ENCODE measurements around the gene DPH6.
A peak's percentile ranks its signal among the peaks of the same experiment; 100 is the strongest.
"Not testable (repeated sequence)": the region's sequence is repeated elsewhere in the genome, so short reads cannot be mapped to it uniquely, and the experiment has no call there.

The DPH6 gene, protein sequence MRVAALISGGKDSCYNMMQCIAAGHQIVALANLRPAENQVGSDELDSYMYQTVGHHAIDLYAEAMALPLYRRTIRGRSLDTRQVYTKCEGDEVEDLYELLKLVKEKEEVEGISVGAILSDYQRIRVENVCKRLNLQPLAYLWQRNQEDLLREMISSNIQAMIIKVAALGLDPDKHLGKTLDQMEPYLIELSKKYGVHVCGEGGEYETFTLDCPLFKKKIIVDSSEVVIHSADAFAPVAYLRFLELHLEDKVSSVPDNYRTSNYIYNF

GRCh38 chr15:35545824-35546510, at the start of gene DPH6:
DPH6 (minus strand) TSS chr15:35546165; CDS start chr15:35546141, 24 bp downstream.
- DNase-seq = peak; percentile 42 to 64

DNA sequence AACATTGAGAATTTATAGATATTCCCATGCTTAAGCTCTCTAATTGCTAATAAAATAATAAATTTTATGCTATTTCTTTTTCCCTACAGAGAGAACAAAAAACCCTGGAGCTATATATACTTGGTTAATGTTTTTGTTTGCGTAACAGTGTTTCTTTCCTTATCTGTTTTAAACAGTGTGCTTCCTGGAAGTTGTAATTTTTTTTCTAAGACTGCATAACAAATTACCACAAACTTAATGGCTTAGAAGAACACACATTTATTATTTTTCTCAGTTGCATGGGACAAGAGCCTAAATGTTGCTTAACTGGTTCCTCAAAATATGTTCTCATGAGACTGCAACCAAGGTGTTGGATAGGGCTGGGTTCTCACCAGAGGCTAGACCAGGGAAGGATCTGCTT, 49.7 kb upstream of the DPH6 start:
- no peak for DNase-seq

DNA sequence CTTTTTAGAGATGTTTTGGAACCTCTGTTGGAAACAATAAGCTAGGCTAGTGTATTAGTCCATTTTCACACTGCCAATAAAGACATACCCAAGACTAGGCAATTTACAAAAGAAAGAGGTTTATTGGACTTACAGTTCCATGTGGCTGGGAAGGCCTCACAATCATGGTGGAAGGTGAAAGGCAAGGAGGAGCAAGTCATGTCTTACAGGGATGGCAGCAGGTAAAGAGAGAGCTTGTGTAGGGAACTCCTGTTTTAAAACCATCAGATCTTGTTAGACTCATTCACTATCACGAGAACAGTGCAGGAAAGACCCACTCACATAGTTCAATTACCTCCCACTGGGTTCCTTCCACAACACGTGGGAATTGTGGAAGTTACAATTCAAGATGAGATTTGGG, 46.0 kb upstream of the DPH6 start:
- DNase-seq = not testable (repeated sequence)

DNA sequence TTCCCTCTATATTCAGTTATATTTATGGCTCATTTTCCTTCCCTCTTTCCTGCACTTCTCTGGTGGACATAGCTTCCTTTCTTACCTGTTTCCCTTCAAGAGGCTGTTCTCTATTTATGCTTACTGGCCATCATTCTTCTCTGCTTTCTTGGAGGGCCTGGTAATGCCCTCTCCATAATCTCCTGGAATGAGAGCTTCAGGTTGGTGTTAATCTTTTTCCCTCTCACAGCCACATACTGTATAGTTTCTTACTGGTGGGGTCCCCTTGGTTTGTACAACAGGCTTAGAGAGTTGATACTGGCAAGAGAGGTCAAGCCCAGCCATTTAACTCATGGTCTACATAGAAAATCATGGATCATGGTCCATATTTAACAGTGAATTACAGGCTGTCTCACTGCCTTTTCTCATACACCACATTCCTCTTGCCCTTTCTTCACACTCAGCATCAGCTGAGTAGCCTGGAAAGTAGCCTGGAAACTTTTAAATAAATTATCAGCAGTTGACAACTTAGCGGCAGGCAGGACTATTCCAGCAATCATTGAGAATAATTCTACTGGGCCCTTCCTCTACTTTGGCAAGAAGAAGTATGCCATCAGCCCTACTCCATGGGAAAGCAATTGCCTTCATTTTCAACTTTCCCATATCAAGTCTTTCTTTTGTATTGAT, 38.0 kb upstream of the DPH6 start:
- no peak for DNase-seq

DNA sequence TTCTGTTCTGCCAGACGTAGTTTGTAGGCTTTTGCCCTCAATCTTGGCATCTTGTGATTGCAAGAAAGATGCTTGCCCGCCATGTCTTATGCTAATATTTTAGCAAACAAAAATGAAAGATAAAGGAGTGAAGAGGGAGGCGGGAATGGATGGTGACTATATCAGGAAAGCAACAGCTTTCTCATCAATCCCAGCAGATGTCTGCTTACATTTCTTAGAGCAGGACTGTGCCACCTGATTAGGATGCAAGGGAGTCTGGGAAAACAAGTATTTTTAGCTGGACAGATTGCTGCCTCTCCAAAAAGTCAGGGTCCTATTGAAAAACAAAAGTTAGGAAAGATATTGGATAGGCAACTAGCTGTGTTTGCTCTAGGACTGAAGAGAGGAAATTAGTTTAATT, 34.6 kb upstream of the DPH6 start:
- no peak for DNase-seq

DNA sequence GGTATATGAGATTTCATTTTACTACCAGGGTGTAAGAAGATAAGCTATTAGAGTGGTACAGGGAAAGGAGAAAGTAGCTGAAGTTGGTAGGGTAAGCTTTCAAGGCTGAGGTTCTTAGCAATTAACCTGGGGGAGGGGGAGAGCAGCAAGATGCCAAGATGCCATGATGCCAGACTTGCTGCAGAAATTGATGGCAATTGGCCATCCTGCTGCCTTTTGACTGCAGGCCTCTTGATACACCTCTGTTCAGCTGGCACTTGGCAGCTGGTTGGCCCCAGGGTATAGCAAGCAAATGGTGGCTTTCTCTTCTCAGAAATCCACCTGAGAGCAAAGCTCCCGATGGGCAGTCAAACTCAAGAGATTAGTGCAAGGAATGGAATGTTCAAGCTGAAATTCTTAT, 21.4 kb upstream of the DPH6 start:
- DNase-seq = no peak

DNA sequence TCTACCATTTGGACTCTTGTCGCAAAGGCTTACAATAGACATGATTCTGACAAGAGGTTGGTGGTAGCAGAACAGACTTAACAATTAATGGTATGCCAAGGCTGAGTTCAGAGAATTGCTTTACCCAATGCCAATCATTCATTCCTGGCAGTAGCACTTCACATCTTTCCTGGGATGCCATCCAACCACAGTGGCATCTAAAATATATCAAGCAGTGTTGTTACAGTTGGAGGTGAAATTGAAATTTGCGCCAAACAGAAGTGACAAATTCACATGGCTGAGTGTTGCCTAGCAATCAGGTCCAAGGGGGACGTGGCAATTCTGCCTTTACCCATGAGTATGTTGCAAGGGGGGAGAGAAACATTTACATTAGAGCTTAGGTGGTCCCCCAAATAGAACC, 21.0 kb upstream of the DPH6 start:
- DNase-seq = no peak

DNA sequence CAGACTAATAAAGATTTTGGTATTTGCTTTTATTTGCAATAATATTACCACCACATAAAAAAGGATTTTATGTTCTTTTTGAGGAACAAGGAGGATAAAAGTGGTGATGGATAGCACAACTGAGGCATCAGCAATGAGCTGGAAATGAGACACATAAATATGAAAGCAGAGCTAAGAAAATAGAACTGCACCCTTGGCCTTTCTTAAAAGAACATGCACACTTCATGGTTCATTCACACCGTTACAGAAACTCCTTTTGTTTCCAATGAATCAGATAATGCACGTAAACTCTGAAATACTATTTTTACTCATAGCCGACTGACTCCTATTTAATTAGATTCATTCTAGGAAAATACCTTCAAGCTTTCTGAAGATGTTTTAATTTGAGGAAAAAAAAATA, 19.9 kb upstream of the DPH6 start:
- DNase-seq = no peak

DNA sequence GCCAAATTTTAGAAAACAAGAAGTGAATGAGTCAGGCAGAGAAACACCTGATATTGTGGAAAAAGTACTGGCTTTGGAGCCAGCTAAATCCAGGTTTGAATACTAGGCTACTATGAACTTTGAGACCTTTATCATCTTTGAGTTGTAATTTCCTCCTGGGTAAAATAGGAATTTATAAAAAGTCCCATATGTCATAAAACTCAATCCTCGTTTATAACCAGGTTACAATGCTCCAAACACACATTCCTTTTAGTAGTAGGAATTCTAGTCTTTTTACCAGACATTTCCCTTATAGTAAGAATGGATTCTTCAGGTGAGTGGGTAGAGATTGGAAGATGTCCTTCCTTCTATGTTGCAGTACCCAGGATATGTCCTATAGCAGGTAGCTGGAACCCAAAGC, 16.7 kb upstream of the DPH6 start:
- no peak for DNase-seq

DNA sequence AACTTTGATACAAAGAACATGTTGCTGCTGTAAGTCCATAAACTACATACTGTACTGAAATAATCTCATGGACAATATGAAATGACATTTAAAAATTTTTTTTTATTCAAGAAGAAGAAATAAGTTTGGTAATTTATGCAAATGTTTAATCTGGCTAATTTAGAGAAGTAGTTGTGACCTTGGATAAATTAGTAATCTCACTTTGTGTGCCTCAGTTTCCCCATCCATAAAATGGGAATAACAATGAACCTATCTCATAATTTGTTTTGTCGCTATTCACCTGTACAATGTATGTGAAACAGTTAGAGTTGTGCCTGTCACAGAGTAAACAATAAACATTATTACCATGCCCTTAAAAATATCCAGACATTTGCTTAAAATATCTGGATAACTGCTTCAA, 15.3 kb upstream of the DPH6 start:
- DNase-seq = no peak

GRCh38 chr15:35560870-35561269, 14.9 kb upstream of the DPH6 start:
- no peak for DNase-seq

- no peak for DNase-seq
Measured at GRCh38 chr15:35560258-35560657, 14.3 kb upstream of the DPH6 start.

- no peak for DNase-seq
Measured at GRCh38 chr15:35559683-35560082, 13.7 kb upstream of the DPH6 start.

DNA sequence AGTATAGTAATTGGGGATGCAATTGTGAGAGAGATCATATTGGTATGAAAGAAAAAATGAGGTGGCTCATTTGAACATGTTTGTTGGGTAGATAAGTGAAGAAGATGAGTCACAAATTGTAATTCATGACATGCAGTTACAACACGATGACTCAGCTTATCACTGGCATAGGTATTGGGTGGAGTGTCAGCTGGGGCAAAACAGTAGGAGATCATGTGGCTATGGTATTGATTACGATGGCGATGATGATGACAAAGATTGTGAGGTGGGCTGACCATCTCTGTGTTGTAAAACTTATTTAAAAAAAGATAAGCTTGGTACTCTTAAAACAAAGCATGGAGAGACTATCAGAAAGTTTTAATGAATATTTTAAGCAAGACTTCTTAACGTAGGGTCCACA, 11.6 kb upstream of the DPH6 start:
- peak in 1 of 2 experiments; percentile 8 for DNase-seq

DNA sequence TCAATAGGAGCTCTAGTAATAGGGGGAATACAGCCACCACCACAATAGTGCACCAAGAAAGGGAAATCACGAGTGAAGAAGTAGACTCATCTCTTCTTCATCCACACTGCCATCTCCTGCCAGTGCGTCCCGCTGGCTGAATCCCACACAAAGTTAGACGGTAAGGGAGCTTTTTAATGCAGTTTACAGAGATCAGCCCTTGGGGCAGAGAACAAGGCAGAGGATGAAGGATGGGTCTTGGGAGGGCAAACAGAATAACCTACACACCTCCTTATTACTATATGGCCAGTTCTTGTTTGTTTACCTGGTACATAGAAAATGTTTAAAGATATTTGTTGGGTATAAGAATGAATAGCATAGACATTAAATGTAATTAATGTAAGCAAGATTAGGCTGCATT, 11.0 kb upstream of the DPH6 start:
- no peak for DNase-seq

GRCh38 chr15:35555244-35555643, 9.3 kb upstream of the DPH6 start:
- no peak for DNase-seq

DNA sequence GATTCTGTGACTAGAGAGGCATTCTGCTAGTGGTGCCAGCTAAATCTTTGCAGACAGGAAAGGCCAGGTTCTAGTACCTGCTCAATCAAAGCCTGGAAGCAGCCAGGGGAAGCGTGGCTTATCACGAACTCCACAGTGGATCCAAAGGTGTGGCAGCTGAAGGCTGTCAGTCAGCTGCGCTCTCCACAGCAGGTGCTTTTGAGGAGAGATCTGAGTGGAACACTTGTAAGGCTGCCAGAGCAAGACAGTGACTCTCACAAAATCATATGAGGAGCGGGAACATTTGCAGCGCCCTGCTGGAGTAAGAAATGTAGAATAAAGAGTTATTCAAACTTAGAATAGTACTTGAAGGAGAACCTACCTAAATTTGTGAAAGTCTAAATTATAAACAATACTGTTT, 5.0 kb upstream of the DPH6 start:
- no peak for DNase-seq

DNA sequence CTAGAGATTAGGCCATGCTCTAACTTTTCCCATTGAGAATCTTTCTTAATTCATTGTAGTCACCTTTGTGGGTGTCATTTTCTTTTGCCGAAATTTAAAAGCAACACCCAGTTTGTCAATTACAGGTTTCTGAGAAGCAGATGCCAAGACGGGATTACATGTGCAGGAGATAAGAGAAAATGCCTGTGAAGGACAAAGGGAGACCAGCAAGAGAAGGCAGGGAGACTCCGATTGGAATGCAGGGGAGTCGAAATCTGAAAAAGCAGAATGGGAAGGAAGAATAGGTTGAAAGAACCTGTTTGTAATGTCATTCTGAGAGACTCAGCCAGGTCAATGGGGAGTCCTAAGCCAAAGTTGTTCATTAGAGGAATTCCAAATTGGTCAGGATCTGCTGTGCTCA, 3.6 kb upstream of the DPH6 start:
- no peak for DNase-seq

DNA sequence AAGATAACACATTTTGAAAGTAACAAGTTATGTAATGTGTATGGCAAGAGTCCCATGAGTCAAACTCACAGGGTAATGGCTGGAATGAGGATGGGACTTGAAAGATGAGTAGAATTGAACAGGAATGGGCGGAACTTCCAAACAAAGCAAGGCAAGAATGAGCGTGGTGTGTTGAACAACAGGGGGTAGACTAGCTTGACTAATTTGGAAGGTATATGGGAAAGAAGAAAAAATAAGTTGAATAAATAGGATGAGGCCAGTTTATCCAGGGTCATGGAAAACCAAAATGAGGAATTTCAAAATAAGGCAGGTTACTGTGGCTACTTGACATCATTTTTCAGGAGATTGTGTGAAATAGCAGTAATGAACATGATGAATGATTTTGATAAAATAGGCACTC, 2.5 kb upstream of the DPH6 start:
- DNase-seq = no peak

DNA sequence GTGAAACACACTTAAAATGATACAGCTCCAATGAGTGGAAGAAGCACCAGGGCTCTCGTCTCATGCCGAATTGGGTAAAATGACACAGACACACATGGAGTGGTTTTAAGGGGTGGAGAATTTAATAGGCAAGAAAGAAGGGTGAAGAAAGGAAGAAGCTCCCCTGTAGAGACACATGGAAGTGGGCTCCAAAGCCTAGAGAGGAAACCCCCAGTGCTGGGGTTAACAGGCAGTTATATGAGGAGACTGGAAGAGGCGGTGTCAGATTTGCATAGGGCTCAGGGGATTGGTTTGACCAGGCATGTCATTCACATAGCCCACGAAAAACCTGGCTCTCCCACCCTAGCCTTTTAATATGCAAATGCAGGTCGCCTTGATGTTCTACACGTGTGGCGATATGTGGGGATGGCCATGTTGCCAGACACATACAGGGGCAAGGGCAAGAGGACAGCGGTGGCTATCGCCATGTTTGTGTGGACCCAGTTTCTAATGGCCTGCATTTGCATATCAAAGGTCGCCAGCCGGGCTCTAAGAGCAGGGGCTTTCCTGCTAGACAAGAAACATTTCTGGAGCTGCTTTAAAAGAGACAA, 1.9 kb upstream of the DPH6 start:
- DNase-seq = no peak

- DNase-seq = no peak
Measured at GRCh38 chr15:35546511-35547381, 781 bp upstream of the DPH6 start.

DNA sequence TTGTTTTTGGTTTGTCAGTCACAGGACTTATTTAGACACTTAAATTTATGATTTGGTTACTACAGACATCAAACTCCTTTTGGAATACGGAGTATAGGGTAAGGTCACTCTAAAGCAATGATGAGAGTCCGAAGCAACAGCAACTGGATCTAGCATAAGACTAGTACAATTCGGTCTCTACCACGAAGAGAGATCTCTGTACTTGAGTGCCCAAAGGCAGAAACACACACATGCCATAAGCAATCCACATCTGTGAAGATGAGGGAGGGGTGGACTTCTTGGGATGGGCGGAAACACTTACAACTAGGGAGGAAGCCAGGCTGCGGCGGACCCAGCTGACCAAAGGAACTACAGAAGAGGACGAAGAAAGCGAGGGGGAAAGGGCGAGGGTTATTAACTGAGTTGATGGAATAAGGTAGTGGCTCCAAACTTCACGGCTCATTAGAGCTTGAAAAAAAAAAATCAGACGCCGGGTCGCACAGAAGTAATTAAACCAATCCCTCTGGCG, 595 bp downstream of the DPH6 start:
- DNase-seq = peak in 1 of 2 experiments; percentile 59

- DNase-seq = no peak
Measured at GRCh38 chr15:35540885-35541284, 5.1 kb downstream of the DPH6 start.

All from SW 1271 (cell line).